GM12878 (cell line): ENCODE data around the gene MCMBP. TPM values are rescaled to one million over a fixed set of nuclear protein-coding genes. Genes with fewer than 3 reads are reported as not detected.
A peak's percentile ranks its signal among the peaks of the same experiment; 100 is the strongest.

Experiments
- ATAC-seq: fragments of 200-7000 bp; cut with Tn5 transposase; 3 replicates; pipeline ENCODE4 v1.9.1; 2020; ENCODE audit warnings: mild to moderate bottlenecking, moderate library complexity
- BruUV-seq: library from RNA; stranded (reverse); fragments of 400-500 nt; replicated peaks from 2 replicates; lab custom pipeline; 2021; lab: Mats Ljungman, UMichigan
- CTCF ChIA-PET: fragments of 300-600 bp; sonication (Branson Sonifier 250); formaldehyde crosslinking; extraction: SDS; loops from one replicate; lab custom pipeline; 2021; ENCODE audit warnings: inconsistent platforms; lab: Yijun Ruan, JAX
- POLR2A ChIA-PET: fragments of 350-600 bp; formaldehyde crosslinking; extraction: SDS; loops from one replicate; lab custom pipeline; 2021; ENCODE audit warnings: inconsistent platforms; lab: Charles Lee
- RAD21 ChIA-PET: fragments of 300-600 bp; sonication (Branson Sonifier 250); formaldehyde crosslinking; loops from one replicate; lab custom pipeline; 2023; ENCODE audit warnings: antibody characterized with exemption; ENCODE audit not compliant: unreplicated experiment; lab: Charles Lee
- SMC1A ChIA-PET: fragments of 300-600 bp; sonication (Branson Sonifier 250); formaldehyde crosslinking; loops from one replicate; lab custom pipeline; 2023; ENCODE audit not compliant: unreplicated experiment, uncharacterized antibody; lab: Charles Lee
- DNase-seq: peaks from one replicate; pipeline ENCODE4 v3.0.0-alpha.2; 2011; ENCODE audit warnings: low read depth, low spot score
- FAIRE-seq: peaks from 3 replicates; lab custom pipeline; 2011; peaks lifted over from hg19 to GRCh38; lab: Jason Lieb, UNC
- H2AFZ ChIP-seq: 2 replicates; pipeline ENCODE4 v1.6.0; 2011; ENCODE audit warnings: low read depth, low read length, control low read depth; ENCODE audit not compliant: control insufficient read depth
- H3K27ac ChIP-seq: 2 replicates; pipeline ENCODE4 v1.5.1; 2011; ENCODE audit warnings: control low read depth; ENCODE audit not compliant: control insufficient read depth, insufficient read depth
- H3K27me3 ChIP-seq, 2 experiments: replicated peaks in 1 of 2; 2 replicates each; pipeline versions ENCODE4 v1.6.0 to v1.6.1; 2011; ENCODE audit warnings: low read length in 1 of 2; ENCODE audit not compliant: control insufficient read depth in 2 of 2, insufficient read depth in 2 of 2
- H3K36me3 ChIP-seq, 2 experiments: 2 replicates each; pipeline ENCODE4 v1.5.1; 2011; ENCODE audit warnings: low read length in 1 of 2; ENCODE audit not compliant: control insufficient read depth in 2 of 2, insufficient read depth in 2 of 2
- H3K4me1 ChIP-seq: 2 replicates; pipeline ENCODE4 v1.6.1; 2011; ENCODE audit warnings: mild to moderate bottlenecking, low read length, moderate library complexity, mixed read lengths; ENCODE audit not compliant: control insufficient read depth, insufficient read depth
- H3K4me2 ChIP-seq: 2 replicates; pipeline ENCODE4 v1.6.0; 2011; ENCODE audit warnings: control low read depth; ENCODE audit not compliant: control insufficient read depth, insufficient read depth
- H3K4me3 ChIP-seq: fragments of 200-600 bp; sonication (generic); 2 replicates; pipeline ENCODE4 v1.5.1; 2016
- H3K79me2 ChIP-seq: 2 replicates; pipeline ENCODE4 v1.6.0; 2011; ENCODE audit warnings: low read length; ENCODE audit not compliant: control insufficient read depth, insufficient read depth
- H3K9ac ChIP-seq: 2 replicates; pipeline ENCODE4 v1.8.0; 2011; ENCODE audit warnings: low read length, control low read depth, mixed read lengths; ENCODE audit not compliant: control insufficient read depth, insufficient read depth
- H3K9me3 ChIP-seq: replicated peaks from 3 replicates; pipeline ENCODE4 v1.5.1; 2011; ENCODE audit warnings: mild to moderate bottlenecking, low read length; ENCODE audit not compliant: control insufficient read depth, insufficient read depth
- H4K20me1 ChIP-seq: 2 replicates; pipeline ENCODE4 v1.6.0; 2011; ENCODE audit not compliant: control insufficient read depth, insufficient read depth
- BCL11A ChIP-seq: IDR thresholded peaks from 2 replicates; pipeline ENCODE4 v1.6.1; 2011; ENCODE audit warnings: low read depth, low read length
- CEBPB ChIP-seq, 2 experiments: fragments of 150-350 bp in 1 of 2; IDR thresholded peaks; 2 replicates each; pipeline ENCODE4 v1.6.1; 2012 to 2014; ENCODE audit warnings: low read depth in 2 of 2, low read length in 2 of 2, borderline replicate concordance in 1 of 2, inconsistent platforms in 1 of 2
- KAT2A ChIP-seq: conservative IDR thresholded peaks from 2 replicates; pipeline ENCODE4 v1.6.1; 2011; ENCODE audit warnings: low read depth, low read length; ENCODE audit not compliant: control insufficient read depth
- SRF ChIP-seq, 2 experiments: IDR thresholded peaks; 2 replicates each; pipeline ENCODE4 v1.6.1; 2011; ENCODE audit warnings: low read depth in 2 of 2, low read length in 2 of 2, mild to moderate bottlenecking in 1 of 2, moderate library complexity in 1 of 2
- YBX1 ChIP-seq: fragments of 450-650 bp; IDR thresholded peaks from 2 replicates; pipeline ENCODE4 v1.6.1; 2016; ENCODE audit warnings: antibody characterized with exemption
- ZBTB4 ChIP-seq: fragments of 450-650 bp; formaldehyde crosslinking; IDR thresholded peaks from 2 replicates; pipeline ENCODE4 v1.4.0; 2022; ENCODE audit warnings: mild to moderate bottlenecking, moderate library complexity
- WGBS: methylation state at CpG from one replicate; pipeline ENCODE4 v1.1.6; 2016; ENCODE audit warnings: low lambda C conversion rate; ENCODE audit not compliant: insufficient replicate concordance, insufficient coverage; ENCODE audit errors: missing lambda C conversion rate; 5-methylcytosine and 5-hydroxymethylcytosine counted together
- in situ Hi-C: fragments of 300-500 bp; cut with MboI; formaldehyde crosslinking; loops from 9 replicates; pipeline ENCODE4 v1.14.3; 2018; ENCODE audit warnings: mixed read lengths
- intact Hi-C: fragments of 100-400 bp; cut with micrococcal nuclease; formaldehyde crosslinking; loops from one replicate; pipeline ENCODE4 v1.14.2; 2022; ENCODE audit not compliant: unreplicated experiment
- polyA plus RNA-seq, 11 experiments: library from polyadenylated mRNA; depleted of rRNA in 4 of 11; unstranded in 6 of 11; stranded (reverse) in 5 of 11; fragments of >200 nt; fragmentation: Nextera tagmentation in 4 of 11; fragmentation: Illumina TruSeq in 1 of 11; extraction: Ambion mirVana in 4 of 11; extraction: Trizol in 1 of 11; gene quantifications; 1 replicate in 1 of 11; 2 replicates in 10 of 11; pipeline versions ENCODE4 v1.2.1 to v1.2.3, GENCODE V29; 2011 to 2016; ENCODE audit warnings: inconsistent platforms in 2 of 11, missing spikeins in 2 of 11, low read depth in 1 of 11
- total RNA-seq, 4 experiments: library from RNA; depleted of rRNA in 3 of 4; stranded (reverse); fragments of >200 nt in 3 of 4; fragmentation: Illumina TruSeq in 1 of 4; extraction: Trizol in 1 of 4; gene quantifications; 2 replicates each; pipeline versions ENCODE4 v1.2.1 to v1.2.3, GENCODE V29; 2013 to 2021

The MCMBP gene
- total and polyA plus RNA-seq, 10 of the 15 experiments (the other 5 are each of a cell fraction or from before 2014, with no cell fraction given), result 7.6 to 93.1 (median 75.7) TPM

GRCh38 chr10:119893074-119893473 lies 20.4 kb upstream of the MCMBP start:
- in situ Hi-C loops, result no loop called here
- Histone ChIP-seq H3K9me3 (no peaks in the 10 kb centered on the region; the same call in 2 of the 3 replicates), H4K20me1 (no peaks in the 10 kb centered on the region), H3K27ac (peak overlapping the region; percentile 64), H2AFZ (no peak overlapping the region)
- WGBS, result 4% methylated on average over 9 of the region's 9 CpGs
- ChIA-PET RAD21 (interaction anchor here (0.6 to 2.1 kb wide), 5 partner anchors 21 to 649 kb away, joined by 3 to 23 read pairs (median 3); partner anchors contain the start of gene MCMBP), CTCF (interaction anchor here (1.9 to 4.5 kb wide), 2 partner anchors 21 to 142 kb away, joined by 9 to 33 read pairs; partner anchors contain the start of gene MCMBP), POLR2A (interaction anchor here (0.5 to 5.5 kb wide), 3 partner anchors 8 to 81 kb away, joined by 3 to 69 read pairs (median 5); partner anchors contain the start of gene MCMBP)
- FAIRE-seq, result no peak
- no TSS peak for BruUV-seq
- TF ChIP-seq YBX1 (no peak), ZBTB4 (CRISPR knock-in tag) (no peak), SRF (IDR thresholded peaks at IDR 0.05; ENCODE audit: low read depth in 2 of 2, low read length in 2 of 2) (no peak), BCL11A (no peak), KAT2A (no peak), CEBPB (IDR thresholded peaks at IDR 0.05; ENCODE audit: borderline replicate concordance in 1 of 2, low read depth in 2 of 2, low read length in 2 of 2) (no peak)
- TF ChIP-seq, all 136 proteins: peak for 0
- peaks cover 0 to under 1% of the 10 kb centered on the region in 2 experiments; a peak in 1 of 4 replicates for H3K36me3 ChIP-seq
- no peaks in the 10 kb centered on the region for H3K4me1 ChIP-seq
- H3K4me2 ChIP-seq, result peak overlapping the region; percentile 83
- peak overlapping the region; percentile 80 for H3K4me3 ChIP-seq
- no peak for DNase-seq
- no peaks in the 10 kb centered on the region for H3K27me3 ChIP-seq
- intact Hi-C loops, result no loop called here
- SMC1A ChIA-PET, result interaction anchor here (0.6 to 1.4 kb wide), 9 partner anchors 8 to 320 kb away, joined by 3 to 11 read pairs (median 3); partner anchors contain the start of gene MCMBP
- H3K79me2 ChIP-seq, result peaks cover 47% of the 10 kb centered on the region
- H3K9ac ChIP-seq, result peak overlapping the region; percentile 76
- peak; percentile 6 for ATAC-seq
